ENCODE results near the gene CST7. TPM values are rescaled to one million over a fixed set of nuclear protein-coding genes. Genes with fewer than 3 reads are reported as not detected.

CST7 gene
- total RNA-seq, 1 donor from 2014 or later, result 0.25 TPM

DNA sequence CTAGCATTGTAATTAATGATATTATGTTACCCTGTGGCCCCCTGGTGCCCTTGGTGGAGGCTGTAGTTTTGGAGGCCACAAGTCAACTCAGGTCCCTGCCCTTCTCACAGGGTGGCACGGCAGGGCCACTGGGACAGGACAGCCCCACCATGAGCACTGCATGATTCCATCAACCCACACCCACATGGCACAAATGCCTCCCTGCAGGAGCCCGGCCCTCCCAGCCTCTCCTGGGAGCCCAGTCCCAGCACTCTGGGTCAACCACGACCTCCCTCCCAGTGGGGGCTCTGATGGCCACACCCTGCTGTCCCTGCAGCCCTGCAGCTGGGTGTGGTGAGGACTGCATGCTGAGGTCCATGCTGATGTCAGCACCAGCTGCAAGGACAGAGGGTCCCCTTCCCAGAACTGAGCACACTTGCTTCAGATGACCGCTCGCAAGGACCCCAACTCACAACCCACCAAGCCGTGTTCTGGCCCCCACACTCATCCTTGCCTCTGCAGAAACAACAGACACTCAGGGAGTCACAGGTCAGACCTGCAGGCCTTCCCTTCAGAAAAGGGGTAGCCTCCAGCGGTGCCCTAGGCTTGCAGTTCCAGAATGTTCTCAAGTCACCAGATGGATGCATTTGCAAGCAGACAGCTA is 15.7 kb upstream of the CST7 start:
- H4K20me1 ChIP-seq (ENCODE audit: insufficient read depth, low read length), result no peaks in the 10 kb centered on the region
- no peak overlapping the region for H3K9ac ChIP-seq (ENCODE audit: low read length)
- no peaks in the 10 kb centered on the region for H3K27me3 ChIP-seq (ENCODE audit: insufficient read depth, low read length)
- no peak overlapping the region for H3K27ac Mint-ChIP-seq (ENCODE audit: unreplicated experiment)
- DNase-seq (ENCODE audit: low read depth) (no peak), FAIRE-seq (no peak)
- H3K36me3 ChIP-seq (ENCODE audit: insufficient read depth, low read length), result no peaks in the 10 kb centered on the region
- no peak overlapping the region for H3K4me2 ChIP-seq (ENCODE audit: low read length)
- no peak overlapping the region for H3K27ac ChIP-seq (ENCODE audit: low read depth, low read length)
- H3K79me2 ChIP-seq (ENCODE audit: insufficient read depth, low read length), result no peaks in the 10 kb centered on the region
- TF ChIP-seq EZH2 (IDR thresholded peaks at IDR 0.05; ENCODE audit: insufficient read depth, low read length) (no peak), CTCF (IDR thresholded peaks at IDR 0.05; ENCODE audit: insufficient read depth, low read depth, low read length) (no peak)
- H3K27me3 Mint-ChIP-seq (ENCODE audit: low read depth, unreplicated experiment), result peaks cover 2% of the 10 kb centered on the region
- no peaks in the 10 kb centered on the region for H3K4me1 ChIP-seq (ENCODE audit: insufficient read depth, low read length)
- H2AFZ ChIP-seq (ENCODE audit: low read depth, low read length), result no peak overlapping the region
- H3K4me3 ChIP-seq (ENCODE audit: insufficient read depth, low read depth, low read length), result no peak overlapping the region
- H3K9me3 Mint-ChIP-seq (ENCODE audit: unreplicated experiment), result peaks cover 10% of the 10 kb centered on the region
- H3K36me3 Mint-ChIP-seq (ENCODE audit: low read depth, unreplicated experiment), result peaks cover 1% of the 10 kb centered on the region
- no peak overlapping the region for H3K4me3 Mint-ChIP-seq (ENCODE audit: unreplicated experiment)
- peaks cover 8% of the 10 kb centered on the region for H3K4me1 Mint-ChIP-seq (ENCODE audit: low read depth, unreplicated experiment)
- H3K9me3 ChIP-seq (ENCODE audit: insufficient read depth, low read depth, low read length), result no peaks in the 10 kb centered on the region

GRCh38 chr20:24934101-24934661 is 14.9 kb upstream of the CST7 start:
- TF ChIP-seq CTCF (IDR thresholded peaks at IDR 0.05; ENCODE audit: insufficient read depth, low read depth, low read length), result no peak
- no peak for TF ChIP-seq EZH2 (IDR thresholded peaks at IDR 0.05; ENCODE audit: insufficient read depth, low read length)
- Histone ChIP-seq H2AFZ (ENCODE audit: low read depth, low read length) (no peak overlapping the region), H3K27ac (ENCODE audit: low read depth, low read length) (no peak overlapping the region), H3K9ac (ENCODE audit: low read length) (no peak overlapping the region), H3K27me3 (ENCODE audit: insufficient read depth, low read length) (no peaks in the 10 kb centered on the region), H3K4me3 (ENCODE audit: insufficient read depth, low read depth, low read length) (no peak overlapping the region), H3K9me3 (ENCODE audit: insufficient read depth, low read depth, low read length) (no peaks in the 10 kb centered on the region), H3K4me2 (ENCODE audit: low read length) (no peak overlapping the region), H3K4me1 (ENCODE audit: insufficient read depth, low read length) (no peaks in the 10 kb centered on the region), H3K36me3 (ENCODE audit: insufficient read depth, low read length) (no peaks in the 10 kb centered on the region), H3K79me2 (ENCODE audit: insufficient read depth, low read length) (no peaks in the 10 kb centered on the region), H4K20me1 (ENCODE audit: insufficient read depth, low read length) (no peaks in the 10 kb centered on the region)
- FAIRE-seq, result no peak
- Mint-ChIP-seq H3K36me3 (ENCODE audit: low read depth, unreplicated experiment) (peaks cover 1% of the 10 kb centered on the region), H3K27me3 (ENCODE audit: low read depth, unreplicated experiment) (no peaks in the 10 kb centered on the region), H3K9me3 (ENCODE audit: unreplicated experiment) (peaks cover 10% of the 10 kb centered on the region), H3K4me3 (ENCODE audit: unreplicated experiment) (no peak overlapping the region), H3K27ac (ENCODE audit: unreplicated experiment) (no peak overlapping the region), H3K4me1 (ENCODE audit: low read depth, unreplicated experiment) (peaks cover 8% of the 10 kb centered on the region)
- DNase-seq (ENCODE audit: low read depth), result no peak

- no peak for DNase-seq (ENCODE audit: low read depth)
These were observed 14.4 kb upstream of the CST7 start for GRCh38 chr20:24934716-24935115.

More at GRCh38 chr20:24934716-24935115, 14.4 kb upstream of the CST7 start:
- Mint-ChIP-seq H3K4me3 (ENCODE audit: unreplicated experiment) (no peak overlapping the region), H3K9me3 (ENCODE audit: unreplicated experiment) (peaks cover 10% of the 10 kb centered on the region), H3K27me3 (ENCODE audit: low read depth, unreplicated experiment) (no peaks in the 10 kb centered on the region), H3K36me3 (ENCODE audit: low read depth, unreplicated experiment) (peaks cover 1% of the 10 kb centered on the region), H3K27ac (ENCODE audit: unreplicated experiment) (no peak overlapping the region), H3K4me1 (ENCODE audit: low read depth, unreplicated experiment) (peaks cover 8% of the 10 kb centered on the region)
- no peak for FAIRE-seq
- H3K4me1 ChIP-seq (ENCODE audit: insufficient read depth, low read length), result no peaks in the 10 kb centered on the region
- no peak overlapping the region for H3K4me2 ChIP-seq (ENCODE audit: low read length)
- no peaks in the 10 kb centered on the region for H3K27me3 ChIP-seq (ENCODE audit: insufficient read depth, low read length)
- no peak for TF ChIP-seq CTCF (IDR thresholded peaks at IDR 0.05; ENCODE audit: insufficient read depth, low read depth, low read length)
- no peak for TF ChIP-seq EZH2 (IDR thresholded peaks at IDR 0.05; ENCODE audit: insufficient read depth, low read length)
- no peak overlapping the region for H3K27ac ChIP-seq (ENCODE audit: low read depth, low read length)
- H3K4me3 ChIP-seq (ENCODE audit: insufficient read depth, low read depth, low read length), result no peak overlapping the region
- H3K9me3 ChIP-seq (ENCODE audit: insufficient read depth, low read depth, low read length), result no peaks in the 10 kb centered on the region
- H3K36me3 ChIP-seq (ENCODE audit: insufficient read depth, low read length), result no peaks in the 10 kb centered on the region
- no peaks in the 10 kb centered on the region for H3K79me2 ChIP-seq (ENCODE audit: insufficient read depth, low read length)
- no peak overlapping the region for H3K9ac ChIP-seq (ENCODE audit: low read length)
- H2AFZ ChIP-seq (ENCODE audit: low read depth, low read length), result no peak overlapping the region
- H4K20me1 ChIP-seq (ENCODE audit: insufficient read depth, low read length), result no peaks in the 10 kb centered on the region
